Measurements from ENCODE around the gene AARS2.

Gene AARS2

DNA sequence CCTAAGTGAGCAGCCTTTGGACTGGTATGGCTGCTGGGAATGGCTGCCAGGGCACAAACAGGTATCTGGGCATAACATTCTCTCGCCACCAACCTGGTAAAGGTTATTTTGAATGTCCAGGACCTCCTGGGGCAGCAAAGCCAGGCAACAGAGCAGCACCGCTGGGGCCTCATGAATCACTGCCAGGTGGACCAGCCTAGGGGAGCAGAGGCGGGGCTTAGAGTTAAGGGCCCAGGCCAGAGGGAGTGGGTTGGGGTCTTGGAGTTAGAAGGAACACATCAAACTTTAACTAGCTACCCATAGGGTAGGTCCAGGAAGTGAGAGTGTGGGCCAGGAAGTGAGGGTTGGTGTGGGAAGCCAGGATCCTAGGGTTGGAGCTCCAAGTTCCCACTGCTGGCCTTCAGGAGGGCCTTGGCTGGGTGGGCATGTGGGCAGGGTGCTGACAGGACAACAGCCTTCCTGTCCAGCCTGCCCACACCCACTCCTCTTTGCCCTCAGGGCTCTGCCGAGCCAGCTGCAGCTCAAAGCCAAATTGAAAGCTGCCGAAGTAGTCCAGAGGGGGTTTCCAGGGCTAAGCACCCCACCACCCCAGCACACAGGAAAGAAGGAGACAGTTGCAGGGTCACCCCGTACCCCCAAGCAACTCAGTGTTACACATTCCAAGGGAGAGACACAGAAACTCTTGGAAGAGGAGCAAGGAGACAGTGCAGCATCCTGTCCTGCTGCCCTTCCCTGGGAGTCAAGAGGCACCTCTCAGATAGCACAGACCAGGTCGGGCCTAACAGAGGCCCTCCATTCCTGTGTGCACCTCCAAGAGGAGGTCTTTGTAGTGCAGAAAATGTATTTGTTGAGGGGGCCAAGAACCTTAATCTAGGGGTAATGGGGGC lies 50.4 kb downstream of the AARS2 start:
- no peak for DNase-seq (ENCODE audit: low spot score)

DNA sequence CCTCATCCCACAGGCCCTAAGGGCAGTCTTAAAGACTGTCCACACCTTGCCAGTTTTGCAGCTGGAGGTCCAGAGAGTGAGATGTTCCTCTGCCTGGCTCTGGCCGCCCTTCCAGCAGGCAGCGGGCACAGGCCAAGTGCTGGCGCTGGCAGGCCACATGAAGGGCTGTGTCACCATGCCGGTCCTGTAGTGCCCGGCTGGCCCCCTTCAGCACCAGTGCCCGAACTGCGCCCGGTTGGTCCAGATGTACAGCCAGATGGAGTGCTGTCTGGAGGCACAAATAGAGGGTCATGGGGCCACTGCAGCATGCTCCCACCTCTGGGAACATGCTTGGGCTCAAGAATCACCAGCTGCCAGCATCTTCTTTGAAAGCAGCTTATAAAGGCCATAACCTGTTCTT lies 51.6 kb downstream of the AARS2 start:
- no peak for DNase-seq (ENCODE audit: low spot score)

DNA sequence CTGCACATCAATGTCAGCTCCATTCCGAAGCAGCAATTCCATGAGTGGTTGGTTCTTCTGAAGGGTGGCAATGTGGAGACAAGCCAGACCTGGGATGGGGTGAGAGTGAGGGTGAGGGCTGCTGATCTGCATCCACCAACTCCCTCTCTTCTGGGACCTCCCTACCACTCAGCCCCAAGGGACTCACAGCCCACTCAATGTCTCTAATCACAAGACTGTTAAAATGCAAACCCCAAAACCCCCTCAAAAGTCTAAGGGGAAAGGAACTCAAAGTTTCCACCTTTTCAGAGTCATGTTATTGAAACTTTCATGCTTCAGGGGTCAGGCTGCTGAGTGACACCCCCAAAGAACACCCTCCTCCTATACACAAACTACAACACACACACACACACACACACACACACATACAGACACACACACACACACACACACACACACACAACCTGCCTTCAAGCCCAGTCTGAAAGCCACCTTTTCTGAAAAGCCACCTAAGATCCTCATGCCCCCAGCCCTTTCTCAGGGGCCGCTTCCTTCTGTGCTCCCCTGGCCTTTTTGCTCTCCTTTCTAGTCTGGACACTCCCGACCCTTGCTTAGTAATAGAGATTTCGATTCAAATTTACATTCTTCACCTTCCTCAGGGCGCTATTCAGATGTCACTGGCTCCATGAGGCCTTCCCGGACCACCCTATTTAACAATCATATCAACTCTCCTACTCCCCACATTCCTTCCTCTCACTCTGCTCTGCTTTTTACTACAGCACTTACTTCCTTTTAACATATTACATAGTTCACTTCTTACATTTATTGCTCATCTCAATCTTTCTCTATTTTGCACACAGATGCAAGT lies 52.5 kb downstream of the AARS2 start:
- no peak for DNase-seq (ENCODE audit: low spot score)

DNA sequence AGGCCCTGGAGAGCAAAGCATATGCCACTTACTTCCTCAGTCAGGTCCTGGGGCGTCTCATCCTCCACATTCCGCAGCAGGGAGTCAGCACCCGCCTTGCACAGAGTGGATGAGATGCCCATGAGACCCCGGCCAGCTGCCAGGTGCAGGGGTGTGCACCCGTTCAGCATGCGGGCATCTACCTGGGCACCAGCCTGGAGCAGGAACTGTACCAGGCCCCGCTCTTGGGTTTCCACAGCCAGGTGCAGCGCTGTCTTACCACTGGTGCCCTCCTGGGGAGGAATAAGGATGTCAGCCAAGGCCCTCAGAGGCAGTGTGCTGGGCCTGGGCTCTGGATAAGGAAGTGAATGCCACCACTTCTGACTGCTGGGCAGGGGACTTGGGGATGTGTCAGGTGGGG lies 53.1 kb downstream of the AARS2 start:
- DNase-seq (ENCODE audit: low spot score) = no peak

DNA sequence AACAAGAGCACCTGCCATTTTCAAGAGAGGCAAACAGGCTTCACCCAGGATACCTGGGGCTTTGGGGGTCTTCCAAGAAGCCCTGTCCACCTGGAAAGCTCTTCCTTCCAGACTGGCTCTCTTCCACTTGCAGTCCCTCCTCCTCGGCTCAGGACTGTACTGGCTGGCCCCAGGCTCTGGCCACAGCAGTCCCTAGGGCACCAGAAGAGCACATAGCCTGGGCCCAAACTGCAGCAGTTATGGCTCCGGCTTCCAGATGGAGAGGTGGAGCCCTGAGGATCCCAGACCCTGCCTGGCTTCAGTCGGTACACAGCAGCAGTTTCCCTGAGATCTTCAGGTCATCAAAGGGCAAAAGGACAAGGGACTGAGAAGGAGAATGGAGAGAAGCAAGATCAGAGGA lies 54.2 kb downstream of the AARS2 start:
- no peak for DNase-seq (ENCODE audit: low spot score)

DNA sequence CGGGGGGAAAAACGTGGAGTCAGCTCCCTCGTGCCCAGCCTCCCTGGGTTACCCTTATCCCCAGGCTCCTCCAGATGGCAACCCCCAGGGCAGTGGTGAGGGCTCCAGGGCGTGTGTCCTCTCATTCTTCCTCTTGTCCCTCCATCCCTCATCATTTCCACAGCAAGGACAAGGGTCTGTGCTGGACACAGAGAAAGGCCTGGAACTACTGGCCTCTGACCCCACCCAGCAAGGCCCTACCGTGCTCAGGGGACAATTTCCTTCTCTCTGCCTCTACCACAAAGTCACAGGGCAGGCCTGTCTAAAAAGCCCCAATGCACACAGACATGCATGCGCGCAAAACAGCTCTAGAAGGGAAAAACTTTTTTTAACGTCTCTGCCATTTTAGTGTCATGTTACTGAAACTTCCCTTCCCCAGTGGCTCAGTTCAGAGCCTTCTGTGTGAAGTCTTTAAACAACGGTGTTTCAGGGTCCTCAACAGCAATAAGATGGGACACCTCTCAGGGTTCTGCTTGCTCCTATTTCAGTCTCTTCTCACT lies 54.8 kb downstream of the AARS2 start:
- no peak for DNase-seq (ENCODE audit: low spot score)

DNA sequence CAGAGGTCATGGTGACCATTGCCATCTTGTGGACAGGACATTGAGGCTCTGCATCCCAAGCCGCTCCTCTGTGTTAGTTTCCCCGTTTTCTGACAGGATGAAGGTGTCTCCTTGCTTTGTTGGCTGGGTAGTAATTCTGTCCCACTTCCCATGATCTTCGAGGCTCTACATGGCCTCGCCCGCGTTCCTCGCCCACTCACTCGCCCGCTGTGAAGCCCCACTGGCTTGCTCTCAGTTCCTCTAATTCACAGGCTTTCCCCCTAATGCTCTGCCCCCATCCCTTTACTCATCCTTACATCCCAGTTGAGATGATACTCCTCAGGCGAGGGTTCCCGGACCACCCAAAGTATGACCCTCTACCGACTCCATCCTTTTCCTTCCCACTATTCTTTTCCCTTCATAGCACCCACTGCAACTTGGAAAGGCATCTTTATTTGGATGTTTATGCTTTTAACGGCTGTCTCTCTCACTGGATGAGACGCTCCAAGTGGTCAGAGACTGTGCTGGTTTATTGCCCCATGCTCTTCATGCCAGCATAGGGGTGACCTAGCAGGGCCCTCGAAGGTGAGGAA lies 55.3 kb downstream of the AARS2 start:
- DNase-seq (ENCODE audit: low spot score) = no peak

DNA sequence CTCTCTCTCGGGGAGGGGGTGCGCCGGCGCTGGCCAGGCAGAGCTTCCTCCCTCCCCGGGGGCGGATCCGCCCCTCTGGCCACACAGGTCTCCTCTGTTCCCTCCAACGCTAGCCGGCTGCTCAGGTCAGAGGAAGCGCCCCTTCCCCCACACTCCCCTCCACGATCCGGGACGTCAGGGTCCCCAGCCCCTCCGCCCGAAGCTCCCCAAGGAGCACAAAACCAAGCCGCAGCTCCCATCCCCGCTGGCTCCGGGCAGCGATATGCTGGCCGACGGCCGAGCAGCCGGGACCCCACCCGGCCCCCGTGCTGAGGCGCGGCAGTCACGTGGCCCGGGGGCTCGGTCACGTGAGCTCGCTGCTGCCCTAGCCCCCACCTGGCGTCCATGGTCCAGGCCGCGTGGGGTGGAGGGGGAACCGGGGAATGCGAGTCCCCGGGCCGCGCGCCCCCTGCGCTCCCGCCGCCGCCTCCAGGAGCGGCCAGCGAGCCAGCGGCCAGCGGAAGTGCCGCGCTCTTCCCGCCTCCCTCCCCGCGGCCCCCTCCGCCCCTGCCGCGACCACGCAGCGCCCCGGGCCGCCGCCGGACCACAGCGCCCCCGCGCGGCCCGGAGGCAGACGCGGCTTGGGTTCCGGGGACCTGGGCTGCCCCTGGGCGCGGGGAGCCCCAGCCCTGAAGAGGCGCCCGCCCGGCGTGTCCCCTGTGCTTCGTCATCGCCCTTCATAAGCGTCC lies 56.0 kb downstream of the AARS2 start, which contains the start of gene SLC35B2:
TSS of gene SLC35B2 (minus strand) at position 504 of the 728 bp plus-strand sequence. CDS start at position 386, 118 bp downstream.
- DNase-seq (ENCODE audit: low spot score) = peak; percentile 92

DNA sequence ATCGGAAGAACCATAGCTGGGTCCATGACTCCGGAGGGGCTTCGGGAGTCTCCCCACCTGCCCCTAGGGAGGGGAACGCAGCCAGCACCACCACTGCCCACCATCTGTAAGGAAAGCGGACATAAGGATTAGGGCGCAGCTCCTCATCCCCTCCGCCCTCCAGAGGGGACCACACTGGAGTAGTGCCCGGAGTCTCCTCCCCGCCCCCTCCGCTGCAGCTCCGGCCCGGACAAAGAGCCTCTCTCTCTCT lies 56.4 kb downstream of the AARS2 start:
- DNase-seq (ENCODE audit: low spot score) = no peak

DNA sequence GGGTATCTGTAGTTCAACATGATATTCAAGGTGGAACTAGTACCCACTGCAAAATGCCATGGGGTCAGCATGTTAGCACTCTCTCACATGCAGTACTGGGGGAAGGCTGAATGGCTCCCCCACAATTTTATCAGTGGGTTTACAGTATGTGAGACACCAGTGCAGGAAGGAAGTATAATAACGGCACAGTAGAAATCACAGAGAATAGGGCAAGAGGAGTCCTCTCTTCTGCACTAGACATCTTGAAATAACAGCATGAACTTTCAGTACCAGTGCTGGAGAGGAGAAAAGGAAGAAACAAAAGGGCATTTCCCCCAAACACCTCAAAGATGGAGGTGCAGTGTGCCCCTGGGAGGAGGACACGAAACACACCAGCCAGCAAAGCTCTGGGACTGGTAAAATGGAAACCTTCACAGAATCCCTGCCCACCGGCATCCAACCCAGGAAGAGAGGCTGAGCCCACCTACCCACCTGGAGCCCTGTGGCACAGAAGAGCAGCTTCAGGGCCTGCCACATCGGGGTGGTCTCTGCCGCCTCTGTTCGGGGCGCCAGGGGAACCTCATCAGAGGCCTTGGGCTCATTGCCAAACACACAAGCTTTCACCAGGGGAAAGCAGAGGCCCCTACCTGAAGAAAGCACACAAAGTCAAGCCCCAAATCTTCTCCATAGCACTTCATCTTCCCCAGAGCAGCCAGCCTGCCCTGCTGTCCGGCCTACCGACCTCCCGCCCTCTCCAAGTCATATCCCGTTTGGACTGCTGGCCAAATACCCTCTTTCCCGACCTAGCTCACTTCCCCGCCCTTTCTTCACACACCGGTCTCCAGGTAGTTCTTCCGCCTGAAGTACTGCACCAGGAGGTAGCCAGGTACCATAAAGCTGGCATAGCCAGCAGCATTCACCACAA lies 57.0 kb downstream of the AARS2 start:
- DNase-seq (ENCODE audit: low spot score) = no peak

DNA sequence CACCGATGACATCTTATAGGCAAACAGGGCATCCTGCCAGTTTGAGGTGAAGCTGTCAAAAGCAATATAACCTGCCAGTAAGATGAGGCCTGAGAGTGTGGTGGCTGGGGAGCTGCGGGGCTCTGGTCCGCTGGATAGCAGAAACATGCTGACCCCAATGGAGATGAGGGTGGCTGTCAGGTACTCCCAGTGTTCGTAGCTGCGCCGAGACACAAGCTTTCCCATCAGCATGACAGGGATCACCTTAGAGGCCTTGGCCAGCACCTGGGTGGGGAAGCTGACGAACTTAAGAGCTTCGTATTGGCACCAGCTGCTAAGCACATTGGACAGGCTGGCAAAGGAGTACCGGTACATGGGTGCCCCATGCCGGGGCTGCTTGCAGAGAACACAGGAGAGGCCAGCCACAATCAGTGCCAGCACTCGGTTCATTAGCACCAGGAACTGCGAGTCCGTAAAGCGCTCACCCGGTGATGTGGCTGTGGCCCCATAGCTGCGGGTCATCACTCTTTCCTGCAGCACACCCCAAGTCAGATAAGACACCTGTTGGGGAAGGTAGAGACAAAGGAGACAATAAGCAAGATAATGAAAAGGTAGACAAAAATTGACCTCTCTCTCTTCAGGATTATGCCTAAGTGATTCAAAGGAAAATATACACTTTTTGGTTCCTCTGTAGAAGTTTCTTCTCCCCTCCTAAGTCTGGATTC lies 57.9 kb downstream of the AARS2 start:
- DNase-seq (ENCODE audit: low spot score) = no peak

DNA sequence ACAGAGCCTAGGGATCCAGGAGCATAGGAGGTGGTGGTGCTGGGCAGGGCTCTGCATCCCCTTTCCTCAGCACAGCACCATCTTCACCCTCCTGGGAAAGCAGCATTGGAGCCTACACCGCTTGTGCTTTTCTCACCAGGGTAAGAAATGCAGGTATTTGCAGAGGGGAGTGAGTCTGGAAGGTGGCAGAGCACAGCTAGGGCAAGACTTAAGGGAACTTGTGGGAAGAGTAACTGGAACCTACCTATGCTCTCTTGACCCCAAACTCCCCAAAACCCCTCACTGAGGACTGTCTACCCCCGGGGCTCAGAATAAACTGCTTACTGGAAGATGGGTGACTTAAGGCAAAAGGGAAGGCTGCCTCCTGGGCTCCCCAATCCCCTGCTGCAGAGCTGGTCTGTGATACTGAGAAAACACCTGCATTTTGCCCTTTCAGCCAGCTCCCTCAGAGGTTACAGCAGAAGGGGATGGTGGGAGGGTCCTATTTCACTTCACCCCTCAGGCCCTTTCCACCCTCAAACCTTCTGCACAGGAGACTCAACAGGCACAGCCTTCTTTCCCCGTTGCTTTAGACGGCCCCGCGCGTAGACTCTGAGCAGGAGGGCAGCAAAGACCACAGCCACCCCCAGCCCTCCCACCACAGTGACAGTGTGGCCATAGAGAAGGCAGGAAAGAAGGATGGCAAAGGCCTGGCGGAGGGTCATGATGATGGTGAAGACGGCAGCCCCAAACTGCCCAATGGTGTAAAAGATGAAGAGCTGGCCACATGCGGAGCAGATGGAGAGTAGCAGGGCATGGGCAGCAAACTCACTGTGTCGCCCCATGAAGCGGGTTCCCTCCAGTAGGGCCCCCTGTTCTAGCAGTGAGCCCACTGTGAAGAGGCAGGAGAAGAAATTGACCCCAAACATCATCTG lies 58.7 kb downstream of the AARS2 start:
- no peak for DNase-seq (ENCODE audit: low spot score)

DNA sequence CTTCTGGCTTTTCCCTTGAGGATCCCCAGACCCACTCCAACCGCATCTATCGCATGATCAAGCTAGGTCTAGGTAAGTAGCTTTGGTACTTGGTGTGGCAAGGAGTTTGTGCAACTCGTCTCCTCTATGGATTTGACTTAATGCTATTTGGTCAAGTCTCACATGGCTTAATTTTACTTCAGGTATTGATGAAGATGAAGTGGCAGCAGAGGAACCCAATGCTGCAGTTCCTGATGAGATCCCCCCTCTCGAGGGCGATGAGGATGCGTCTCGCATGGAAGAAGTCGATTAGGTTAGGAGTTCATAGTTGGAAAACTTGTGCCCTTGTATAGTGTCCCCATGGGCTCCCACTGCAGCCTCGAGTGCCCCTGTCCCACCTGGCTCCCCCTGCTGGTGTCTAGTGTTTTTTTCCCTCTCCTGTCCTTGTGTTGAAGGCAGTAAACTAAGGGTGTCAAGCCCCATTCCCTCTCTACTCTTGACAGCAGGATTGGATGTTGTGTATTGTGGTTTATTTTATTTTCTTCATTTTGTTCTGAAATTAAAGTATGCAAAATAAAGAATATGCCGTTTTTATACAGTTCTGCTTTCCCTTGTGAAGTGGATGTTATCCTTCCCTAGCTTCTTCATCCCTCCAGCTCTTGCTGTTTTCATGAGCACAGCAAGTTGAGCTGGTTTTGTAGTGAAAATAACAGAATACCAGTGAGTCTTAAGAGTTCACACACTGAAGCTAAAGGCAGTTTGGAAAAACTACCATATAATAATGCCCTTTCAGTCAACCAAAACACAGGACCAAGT lies 59.6 kb downstream of the AARS2 start:
- DNase-seq (ENCODE audit: low spot score) = no peak

DNA sequence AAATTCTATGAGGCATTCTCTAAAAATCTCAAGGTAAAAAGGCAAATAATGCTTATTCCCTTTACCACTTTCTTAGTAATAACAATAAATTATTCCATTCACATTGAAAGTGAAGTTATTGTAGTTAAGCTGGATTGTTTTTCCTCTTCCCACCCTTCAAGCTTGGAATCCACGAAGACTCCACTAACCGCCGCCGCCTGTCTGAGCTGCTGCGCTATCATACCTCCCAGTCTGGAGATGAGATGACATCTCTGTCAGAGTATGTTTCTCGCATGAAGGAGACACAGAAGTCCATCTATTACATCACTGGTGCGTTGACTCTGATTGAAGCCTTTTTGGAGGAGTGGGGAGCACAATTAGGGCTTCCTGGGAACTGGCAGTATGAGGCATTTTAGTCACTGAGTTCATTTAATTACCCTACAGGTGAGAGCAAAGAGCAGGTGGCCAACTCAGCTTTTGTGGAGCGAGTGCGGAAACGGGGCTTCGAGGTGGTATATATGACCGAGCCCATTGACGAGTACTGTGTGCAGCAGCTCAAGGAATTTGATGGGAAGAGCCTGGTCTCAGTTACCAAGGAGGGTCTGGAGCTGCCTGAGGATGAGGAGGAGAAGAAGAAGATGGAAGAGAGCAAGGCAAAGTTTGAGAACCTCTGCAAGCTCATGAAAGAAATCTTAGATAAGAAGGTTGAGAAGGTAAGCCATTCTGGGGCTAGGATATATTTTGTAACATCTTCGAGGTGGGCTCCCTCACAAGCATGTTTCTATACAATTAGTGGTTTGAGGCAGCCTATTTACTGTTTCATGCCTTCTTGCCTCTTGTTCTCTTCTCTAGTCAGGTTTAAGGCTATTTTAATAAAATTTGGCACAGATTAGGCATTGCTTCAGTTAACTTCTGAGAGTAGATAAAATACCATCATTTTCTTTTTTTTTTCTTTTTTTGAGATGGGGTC lies 61.3 kb downstream of the AARS2 start:
- DNase-seq (ENCODE audit: low spot score) = no peak

DNA sequence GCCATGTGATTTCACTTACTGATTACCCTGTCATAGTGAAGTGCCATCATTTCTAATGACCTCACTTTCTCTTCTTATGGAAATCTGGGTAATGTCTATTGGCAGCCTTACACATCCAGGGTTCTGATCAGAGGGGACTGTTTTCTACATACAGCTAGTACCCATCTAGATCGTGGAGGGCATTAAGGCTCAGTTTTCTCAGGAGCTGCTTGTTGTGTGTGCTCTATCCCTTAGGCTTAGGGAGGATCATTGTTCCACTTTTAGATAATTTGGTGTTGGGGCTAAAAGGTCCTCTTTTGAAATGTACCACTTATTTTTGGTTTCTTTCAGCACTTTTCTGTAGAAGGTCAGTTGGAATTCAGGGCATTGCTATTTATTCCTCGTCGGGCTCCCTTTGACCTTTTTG lies 62.4 kb downstream of the AARS2 start:
- DNase-seq (ENCODE audit: low spot score) = no peak

DNA sequence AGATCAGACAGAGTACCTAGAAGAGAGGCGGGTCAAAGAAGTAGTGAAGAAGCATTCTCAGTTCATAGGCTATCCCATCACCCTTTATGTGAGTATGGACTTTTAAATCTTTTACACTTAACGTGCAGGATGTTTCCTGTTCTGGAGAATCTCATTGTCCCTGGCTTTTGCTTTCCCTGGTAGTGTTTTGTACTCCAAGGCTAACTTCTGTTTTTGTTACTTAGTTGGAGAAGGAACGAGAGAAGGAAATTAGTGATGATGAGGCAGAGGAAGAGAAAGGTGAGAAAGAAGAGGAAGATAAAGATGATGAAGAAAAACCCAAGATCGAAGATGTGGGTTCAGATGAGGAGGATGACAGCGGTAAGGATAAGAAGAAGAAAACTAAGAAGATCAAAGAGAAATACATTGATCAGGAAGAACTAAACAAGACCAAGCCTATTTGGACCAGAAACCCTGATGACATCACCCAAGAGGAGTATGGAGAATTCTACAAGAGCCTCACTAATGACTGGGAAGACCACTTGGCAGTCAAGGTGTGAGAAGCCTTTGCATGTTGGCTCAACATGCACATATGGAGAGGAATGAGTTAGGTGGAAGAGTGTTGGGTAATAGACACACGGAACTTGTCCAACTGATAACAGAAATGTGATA lies 63.0 kb downstream of the AARS2 start:
- no peak for DNase-seq (ENCODE audit: low spot score)
